ENCODE measurements around the gene CCR8.

- TF ChIP-seq RAD21 (IDR thresholded peaks at IDR 0.05; ENCODE audit: low read depth) (no peak), CTCF (IDR thresholded peaks at IDR 0.05 in 2 of 3, conservative IDR thresholded peaks at IDR 0.05 in 1 of 3; ENCODE audit: borderline replicate concordance in 1 of 3, insufficient read depth in 1 of 3, low read depth in 2 of 3, low read length in 2 of 3) (no peak), POLR2AphosphoS5 (IDR thresholded peaks at IDR 0.05; ENCODE audit: low read depth, low read length) (no peak), EZH2 (IDR thresholded peaks at IDR 0.05) (no peak)
Observed at GRCh38 chr3:39282057-39282456, 47.5 kb upstream of the CCR8 start.
